ENCODE results near the gene ELOVL2. TPM values are rescaled to one million over a fixed set of nuclear protein-coding genes. Genes with fewer than 3 reads are reported as not detected.

Gene ELOVL2
- total RNA-seq, 1 experiment from 2014 or later, result 0.41 TPM

GRCh38 chr6:11028959-11029358 lies 15.1 kb downstream of the ELOVL2 start:
- H3K27me3 ChIP-seq (ENCODE audit: insufficient read depth, low read depth), result no peaks in the 10 kb centered on the region
- no TSS peak for BruUV-seq (replicated peaks)
- no peaks in the 10 kb centered on the region for H3K79me2 ChIP-seq (ENCODE audit: low read depth)
- H3F3A ChIP-seq (ENCODE audit: insufficient read depth, low read depth), result no peaks in the 10 kb centered on the region
- H3K9me3 ChIP-seq (ENCODE audit: insufficient read depth, low read depth), result no peaks in the 10 kb centered on the region
- ChIA-PET CTCF (no interaction called here), POLR2A (ENCODE audit: unreplicated experiment) (no interaction called here)
- no peaks in the 10 kb centered on the region for H4K20me1 ChIP-seq (ENCODE audit: insufficient read depth)
- no peak overlapping the region for H3K4me3 ChIP-seq
- H2AFZ ChIP-seq, result no peak overlapping the region
- no peak overlapping the region for H3K27ac ChIP-seq
- H3K4me2 ChIP-seq, result no peak overlapping the region
- DNase-seq, result no peak
- H3K4me1 ChIP-seq (replicated peaks; ENCODE audit: insufficient read depth), result no peaks in the 10 kb centered on the region
- H3K9me2 ChIP-seq (ENCODE audit: insufficient read depth), result no peaks in the 10 kb centered on the region
- intact Hi-C loops (cut with micrococcal nuclease; ENCODE audit: unreplicated experiment), result no loop called here
- no peak for TF ChIP-seq EZH2 (IDR thresholded peaks at IDR 0.05; ENCODE audit: low read depth)
- no peak for TF ChIP-seq CTCF (conservative IDR thresholded peaks at IDR 0.05)
- H3K36me3 ChIP-seq (ENCODE audit: low read depth), result no peaks in the 10 kb centered on the region

GRCh38 chr6:11027565-11028110 lies 16.5 kb downstream of the ELOVL2 start:
- H3K4me1 ChIP-seq (replicated peaks; ENCODE audit: insufficient read depth), result no peaks in the 10 kb centered on the region
- no peak overlapping the region for H3K4me3 ChIP-seq
- no peaks in the 10 kb centered on the region for H3K9me3 ChIP-seq (ENCODE audit: insufficient read depth, low read depth)
- CTCF ChIA-PET, result no interaction called here
- H3K79me2 ChIP-seq (ENCODE audit: low read depth), result no peaks in the 10 kb centered on the region
- H3K4me2 ChIP-seq, result no peak overlapping the region
- BruUV-seq (replicated peaks), result no TSS peak
- intact Hi-C loops (cut with micrococcal nuclease; ENCODE audit: unreplicated experiment), result no loop called here
- H3K9me2 ChIP-seq (ENCODE audit: insufficient read depth), result no peaks in the 10 kb centered on the region
- no peak overlapping the region for H2AFZ ChIP-seq
- no peak for DNase-seq
- TF ChIP-seq EZH2 (IDR thresholded peaks at IDR 0.05; ENCODE audit: low read depth), result no peak
- TF ChIP-seq CTCF (conservative IDR thresholded peaks at IDR 0.05), result no peak
- H4K20me1 ChIP-seq (ENCODE audit: insufficient read depth), result no peaks in the 10 kb centered on the region
- H3K27me3 ChIP-seq (ENCODE audit: insufficient read depth, low read depth), result no peaks in the 10 kb centered on the region
- H3K36me3 ChIP-seq (ENCODE audit: low read depth), result no peaks in the 10 kb centered on the region
- POLR2A ChIA-PET (ENCODE audit: unreplicated experiment), result interaction anchor here (0.6 kb wide), 3 partner anchors 16 to 127 kb away, joined by 3 to 8 read pairs (median 4); partner anchors contain the start of gene ELOVL2
- no peaks in the 10 kb centered on the region for H3F3A ChIP-seq (ENCODE audit: insufficient read depth, low read depth)
- H3K27ac ChIP-seq, result no peak overlapping the region

GRCh38 chr6:11025921-11026635 lies 18.0 kb downstream of the ELOVL2 start:
- Histone ChIP-seq H3K27ac (no peak overlapping the region), H3K79me2 (ENCODE audit: low read depth) (no peaks in the 10 kb centered on the region), H3K27me3 (ENCODE audit: insufficient read depth, low read depth) (no peaks in the 10 kb centered on the region), H3K9me3 (ENCODE audit: insufficient read depth, low read depth) (no peaks in the 10 kb centered on the region), H2AFZ (no peak overlapping the region), H3K4me2 (no peak overlapping the region), H3K36me3 (ENCODE audit: low read depth) (no peaks in the 10 kb centered on the region), H3K4me3 (no peak overlapping the region), H3K9me2 (ENCODE audit: insufficient read depth) (no peaks in the 10 kb centered on the region), H4K20me1 (ENCODE audit: insufficient read depth) (no peaks in the 10 kb centered on the region), H3K4me1 (replicated peaks; ENCODE audit: insufficient read depth) (no peaks in the 10 kb centered on the region), H3F3A (ENCODE audit: insufficient read depth, low read depth) (no peaks in the 10 kb centered on the region)
- DNase-seq, result no peak
- CTCF ChIA-PET, result interaction anchor here (0.9 kb wide), 1 partner anchor 46 kb away, joined by 4 read pairs; no protein-coding TSS in a partner anchor
- POLR2A ChIA-PET (ENCODE audit: unreplicated experiment), result no interaction called here
- TF ChIP-seq EZH2 (IDR thresholded peaks at IDR 0.05; ENCODE audit: low read depth) (no peak), CTCF (conservative IDR thresholded peaks at IDR 0.05) (no peak)
- no TSS peak for BruUV-seq (replicated peaks)
- intact Hi-C loops (cut with micrococcal nuclease; ENCODE audit: unreplicated experiment), result no loop called here
